Skeletal muscle cell (primary cell): ENCODE results near the gene CCDC24.

Experiments
- DNase-seq: peaks from one replicate; pipeline ENCODE4 v3.0.0-alpha.2; 2010; ENCODE audit warnings: low read depth
- H3K4me3 ChIP-seq: 2 replicates; pipeline ENCODE4 v1.5.1; 2011; ENCODE audit warnings: low read depth, mild to moderate bottlenecking, control low read depth, low read length, moderate library complexity

CCDC24 gene

GRCh38 chr1:43978551-43979260 is 12.7 kb upstream of the CCDC24 start, which contains the start of gene B4GALT2:
Gene B4GALT2, plus strand, starts transcription at chr1:43979210. Its CDS starts 1,951 bp downstream, at chr1:43981161.
- H3K4me3 ChIP-seq: peak within 1 kb of the TSS; percentile 62
- DNase-seq: no peak

GRCh38 chr1:43979261-43979527 is 12.2 kb upstream of the CCDC24 start:
- DNase-seq: no peak
- peak overlapping the region; percentile 60 for H3K4me3 ChIP-seq

- peak overlapping the region; percentile 60 for H3K4me3 ChIP-seq
- no peak for DNase-seq
Observed at GRCh38 chr1:43979528-43980254, 11.7 kb upstream of the CCDC24 start.

- DNase-seq: no peak
Observed at GRCh38 chr1:43980255-43981134, 10.9 kb upstream of the CCDC24 start.

GRCh38 chr1:43981135-43981491 is 10.3 kb upstream of the CCDC24 start:
- no peak overlapping the region for H3K4me3 ChIP-seq
- no peak for DNase-seq

More at GRCh38 chr1:43980255-43981134, 10.9 kb upstream of the CCDC24 start:
- peak overlapping the region; percentile 60 for H3K4me3 ChIP-seq

GRCh38 chr1:43981636-43982035 is 9.8 kb upstream of the CCDC24 start:
- DNase-seq: no peak
- no peak overlapping the region for H3K4me3 ChIP-seq

GRCh38 chr1:43982241-43982640 is 9.2 kb upstream of the CCDC24 start:
- DNase-seq: no peak

GRCh38 chr1:43982808-43983207 is 8.6 kb upstream of the CCDC24 start:
- DNase-seq: no peak
- H3K4me3 ChIP-seq: no peak overlapping the region

More at GRCh38 chr1:43982241-43982640, 9.2 kb upstream of the CCDC24 start:
- H3K4me3 ChIP-seq: no peak overlapping the region

GRCh38 chr1:43983253-43983899 is 8.0 kb upstream of the CCDC24 start:
- DNase-seq: no peak
- H3K4me3 ChIP-seq: no peak overlapping the region

GRCh38 chr1:43984855-43985254 is 6.5 kb upstream of the CCDC24 start:
- no peak for DNase-seq
- H3K4me3 ChIP-seq: no peak overlapping the region

- no peak for DNase-seq
- no peak overlapping the region for H3K4me3 ChIP-seq
Observed at GRCh38 chr1:43985984-43986595, 5.3 kb upstream of the CCDC24 start.

- no peak overlapping the region for H3K4me3 ChIP-seq
Observed at GRCh38 chr1:43986712-43987111, 4.7 kb upstream of the CCDC24 start.

GRCh38 chr1:43987159-43987902 is 4.1 kb upstream of the CCDC24 start:
- no peak overlapping the region for H3K4me3 ChIP-seq
- DNase-seq: no peak

More at GRCh38 chr1:43986712-43987111, 4.7 kb upstream of the CCDC24 start:
- DNase-seq: no peak

GRCh38 chr1:43990271-43991199 is 864 bp upstream of the CCDC24 start:
- H3K4me3 ChIP-seq: peak overlapping the region; percentile 64
- no peak for DNase-seq

- no peak for DNase-seq
- H3K4me3 ChIP-seq: peak overlapping the region; percentile 64
Observed at GRCh38 chr1:43991200-43991475, 261 bp upstream of the CCDC24 start.

- H3K4me3 ChIP-seq: peak overlapping the region; percentile 64
- no peak for DNase-seq
Observed at GRCh38 chr1:43992232-43992995, 1.0 kb downstream of the CCDC24 start.
